Measurements from ENCODE around the gene CIB4. TPM values are rescaled to one million over a fixed set of nuclear protein-coding genes. Genes with fewer than 3 reads are reported as not detected.

CIB4 gene
- total RNA-seq, 4 donors from 2014 or later: 0.45 to 0.94 TPM; not detected in 2

DNA sequence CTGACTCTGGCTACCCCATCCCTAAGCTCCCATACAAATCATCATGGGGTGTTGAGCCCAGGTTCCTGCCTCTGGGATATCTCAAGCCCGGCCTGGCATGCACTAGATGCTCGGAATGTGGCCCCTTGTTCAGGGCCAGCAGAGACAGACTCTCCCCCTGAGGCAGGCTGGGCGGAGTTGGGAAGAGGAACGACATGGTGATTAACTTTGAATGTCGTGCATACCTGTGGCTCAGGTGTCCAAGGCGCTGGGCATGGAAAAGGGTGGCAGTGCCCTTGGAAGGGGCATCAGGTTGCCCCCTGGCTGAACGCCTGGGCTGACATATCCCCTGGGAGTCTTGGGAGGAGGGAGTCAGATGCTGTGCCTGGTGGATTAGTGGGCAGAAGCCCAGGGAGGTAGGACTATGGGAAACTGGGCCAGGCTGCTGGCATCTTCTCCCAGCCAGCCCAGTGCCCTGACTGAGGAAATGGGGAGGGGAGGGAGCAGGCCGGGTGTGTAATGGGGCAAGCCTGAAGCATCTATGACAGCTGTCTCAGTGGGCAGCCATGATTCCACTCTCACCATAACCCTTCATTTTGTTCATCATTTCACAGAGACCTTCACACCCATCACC, 105.4 kb downstream of the CIB4 start:
- H3K9me3 ChIP-seq: no peaks in the 10 kb centered on the region
- no peak overlapping the region for H3K27ac ChIP-seq
- H3K4me1 ChIP-seq: peaks cover 9 to 11% of the 10 kb centered on the region in 2 donors
- H3K4me3 ChIP-seq (replicated peaks in 1 of 3): no peak overlapping the region
- no peak for TF ChIP-seq POLR2A (IDR thresholded peaks at IDR 0.05)
- TF ChIP-seq, protein P1, sequence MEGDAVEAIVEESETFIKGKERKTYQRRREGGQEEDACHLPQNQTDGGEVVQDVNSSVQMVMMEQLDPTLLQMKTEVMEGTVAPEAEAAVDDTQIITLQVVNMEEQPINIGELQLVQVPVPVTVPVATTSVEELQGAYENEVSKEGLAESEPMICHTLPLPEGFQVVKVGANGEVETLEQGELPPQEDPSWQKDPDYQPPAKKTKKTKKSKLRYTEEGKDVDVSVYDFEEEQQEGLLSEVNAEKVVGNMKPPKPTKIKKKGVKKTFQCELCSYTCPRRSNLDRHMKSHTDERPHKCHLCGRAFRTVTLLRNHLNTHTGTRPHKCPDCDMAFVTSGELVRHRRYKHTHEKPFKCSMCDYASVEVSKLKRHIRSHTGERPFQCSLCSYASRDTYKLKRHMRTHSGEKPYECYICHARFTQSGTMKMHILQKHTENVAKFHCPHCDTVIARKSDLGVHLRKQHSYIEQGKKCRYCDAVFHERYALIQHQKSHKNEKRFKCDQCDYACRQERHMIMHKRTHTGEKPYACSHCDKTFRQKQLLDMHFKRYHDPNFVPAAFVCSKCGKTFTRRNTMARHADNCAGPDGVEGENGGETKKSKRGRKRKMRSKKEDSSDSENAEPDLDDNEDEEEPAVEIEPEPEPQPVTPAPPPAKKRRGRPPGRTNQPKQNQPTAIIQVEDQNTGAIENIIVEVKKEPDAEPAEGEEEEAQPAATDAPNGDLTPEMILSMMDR (IDR thresholded peaks at IDR 0.05): no peak
- no peaks in the 10 kb centered on the region for H3K36me3 ChIP-seq
- no peaks in the 10 kb centered on the region for H3K27me3 ChIP-seq
- DNase-seq: no peak
- 82 to 87% methylated on average over 7 to 8 of the region's 8 CpGs for WGBS, 2 donors
- intact Hi-C loops (cut with DNase I): no loop called here

DNA sequence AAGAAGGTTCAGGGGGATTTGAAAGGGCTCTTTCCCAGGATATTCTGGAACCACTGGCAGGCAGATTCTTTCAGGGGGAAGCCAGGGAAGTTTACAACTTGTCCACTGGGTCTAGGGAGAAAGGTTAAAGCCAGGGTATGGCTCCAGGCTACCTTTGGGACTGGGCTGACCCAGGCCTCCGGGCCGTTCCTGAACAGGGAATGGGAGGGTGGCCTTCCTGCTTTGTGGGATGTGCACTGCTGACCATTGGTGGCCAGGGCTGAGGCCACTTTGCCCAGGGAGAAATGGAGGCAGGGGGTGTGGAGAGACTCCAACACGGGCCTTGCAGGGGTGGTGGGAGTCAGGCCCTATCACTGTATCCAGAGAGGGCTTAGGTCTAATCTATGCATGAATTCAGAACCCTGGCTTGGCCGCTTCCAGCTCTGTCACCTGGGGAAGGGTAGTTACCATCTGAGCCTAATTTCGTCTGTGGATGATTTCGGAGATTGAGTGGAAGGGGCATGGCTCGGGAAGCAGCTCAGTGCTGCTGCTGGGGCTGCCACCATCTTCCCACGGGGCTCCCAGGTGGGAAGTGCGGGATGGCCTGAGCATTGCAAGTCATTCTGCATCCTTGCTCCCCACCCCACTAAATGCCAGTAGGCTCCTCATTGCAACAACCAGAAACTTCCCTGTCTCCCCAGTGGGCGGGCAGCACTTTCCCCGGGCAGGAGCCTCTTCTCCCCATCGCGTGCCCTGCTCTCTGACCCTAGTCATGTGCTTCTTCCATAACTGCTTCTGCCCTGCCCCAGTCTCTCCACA, 106.1 kb downstream of the CIB4 start:
- H3K4me1 ChIP-seq: peaks cover 2 to 4% of the 10 kb centered on the region in 2 donors
- no peak overlapping the region for H3K4me3 ChIP-seq (replicated peaks in 1 of 3)
- TF ChIP-seq POLR2A (IDR thresholded peaks at IDR 0.05): no peak
- TF ChIP-seq, protein P1 (IDR thresholded peaks at IDR 0.05): no peak
- no peaks in the 10 kb centered on the region for H3K36me3 ChIP-seq
- WGBS, 2 donors: 94 to 95% methylated on average over 12 of the region's 13 CpGs
- DNase-seq: no peak
- H3K27me3 ChIP-seq: no peaks in the 10 kb centered on the region
- intact Hi-C loops (cut with DNase I): no loop called here
- no peak overlapping the region for H3K27ac ChIP-seq
- H3K9me3 ChIP-seq: no peaks in the 10 kb centered on the region

DNA sequence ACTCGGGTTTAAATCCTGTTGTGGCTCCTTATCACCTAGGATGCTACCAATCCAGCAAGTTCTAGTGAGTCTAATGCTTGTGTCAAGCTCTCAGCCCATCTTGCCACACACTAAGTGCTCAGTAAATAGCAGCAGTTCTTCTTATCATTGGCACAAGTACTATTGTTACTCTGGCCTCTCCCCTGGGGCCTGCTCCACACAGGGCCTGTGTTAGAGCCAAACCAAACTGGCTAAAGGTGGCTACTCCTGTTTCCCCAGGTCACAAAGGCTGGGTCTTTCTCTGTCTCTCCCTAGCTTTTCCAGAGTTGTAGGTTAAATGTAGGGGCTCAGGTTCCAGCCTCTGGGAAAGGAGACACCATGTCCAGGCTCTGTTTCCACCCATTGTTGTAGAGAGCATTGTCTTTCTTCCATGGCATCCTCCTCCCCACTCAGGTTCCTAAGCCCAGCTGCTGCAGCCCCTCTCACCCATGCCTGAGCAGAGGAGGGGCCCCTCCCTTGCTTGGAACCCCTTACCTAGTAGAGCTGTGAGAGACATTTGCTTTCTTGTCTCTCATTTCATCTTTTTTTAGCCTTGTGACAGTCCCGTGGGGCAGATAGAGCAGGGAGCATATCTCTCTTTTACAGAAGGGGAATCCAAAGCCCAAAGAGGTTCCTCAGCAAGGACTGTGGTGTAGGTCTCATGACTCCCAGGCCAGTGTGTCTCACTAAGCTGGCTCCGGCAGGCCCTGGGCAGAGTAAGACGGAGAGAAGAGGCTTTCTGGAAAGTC, 106.9 kb downstream of the CIB4 start:
- DNase-seq: no peak
- intact Hi-C loops (cut with DNase I): no loop called here
- 77 to 89% methylated on average over 4 of the region's 4 CpGs for WGBS, 2 donors
- TF ChIP-seq, protein P1 (IDR thresholded peaks at IDR 0.05): no peak
- TF ChIP-seq POLR2A (IDR thresholded peaks at IDR 0.05): no peak
- Histone ChIP-seq H3K27me3 (no peaks in the 10 kb centered on the region), H3K4me3 (replicated peaks in 1 of 3) (no peak overlapping the region), H3K4me1 (no peaks in the 10 kb centered on the region), H3K27ac (no peak overlapping the region), H3K9me3 (no peaks in the 10 kb centered on the region), H3K36me3 (no peaks in the 10 kb centered on the region)

DNA sequence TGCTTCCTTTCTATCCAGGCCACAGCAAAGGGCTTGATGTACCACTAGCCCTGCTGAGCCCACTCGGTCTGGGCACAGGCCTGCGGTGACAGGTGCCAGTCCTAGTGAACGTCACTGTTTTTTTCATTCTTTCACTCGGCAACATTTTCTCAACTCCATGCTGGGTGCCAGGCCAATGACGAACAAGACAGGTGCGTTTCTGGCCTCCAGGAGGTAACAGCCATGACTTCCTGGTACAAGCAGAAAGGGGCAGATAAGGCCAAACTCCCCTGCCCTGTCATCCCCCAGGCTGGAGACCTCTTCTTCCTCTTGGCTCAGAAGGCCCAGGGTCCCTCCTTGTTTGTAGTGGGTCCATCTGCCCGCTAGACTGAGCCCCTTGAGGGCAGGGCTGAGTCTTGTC, 107.5 kb downstream of the CIB4 start:
- Histone ChIP-seq H3K9me3 (no peaks in the 10 kb centered on the region), H3K4me3 (replicated peaks in 1 of 3) (no peak overlapping the region), H3K36me3 (no peaks in the 10 kb centered on the region), H3K4me1 (no peaks in the 10 kb centered on the region), H3K27me3 (no peaks in the 10 kb centered on the region), H3K27ac (no peak overlapping the region)
- intact Hi-C loops (cut with DNase I): no loop called here
- no peak for DNase-seq
- 93 to 94% methylated on average over 7 of the region's 7 CpGs for WGBS, 2 donors
- no peak for TF ChIP-seq POLR2A (IDR thresholded peaks at IDR 0.05)
- TF ChIP-seq, protein P1 (IDR thresholded peaks at IDR 0.05): no peak
